GM19324 (cell line): ENCODE data around the gene ADAMTS12.

ENCODE experiments used
- ATAC-seq: cut with Tn5 transposase; IDR thresholded peaks from one replicate; pipeline ENCODE4 v1.9.1; 2021; ENCODE audit warnings: mild to moderate bottlenecking, moderate library complexity; ENCODE audit not compliant: unreplicated experiment, low FRiP score

ADAMTS12 gene

GRCh38 chr5:33621514-33621913 is 270.3 kb downstream of the ADAMTS12 start:
- no peak for ATAC-seq

DNA sequence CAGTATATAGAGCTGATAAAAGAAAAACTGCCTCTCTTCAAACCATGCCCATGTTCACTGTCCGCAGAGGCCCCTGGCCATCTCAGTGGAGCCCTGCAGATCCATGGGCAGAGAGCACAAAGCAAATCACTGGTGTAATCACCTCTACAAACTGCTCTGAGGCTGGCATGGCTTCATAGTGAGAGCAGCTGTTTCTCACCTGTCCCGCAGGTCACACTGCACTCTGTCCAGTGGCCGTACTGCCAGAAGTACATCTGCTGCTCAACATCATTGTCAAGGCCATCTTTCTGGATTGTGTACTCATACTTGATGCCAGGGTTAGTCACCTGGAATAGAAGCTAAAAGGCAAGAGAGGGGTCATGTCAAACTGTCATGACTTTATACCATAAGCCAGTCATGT is 277.8 kb downstream of the ADAMTS12 start:
- no peak for ATAC-seq

DNA sequence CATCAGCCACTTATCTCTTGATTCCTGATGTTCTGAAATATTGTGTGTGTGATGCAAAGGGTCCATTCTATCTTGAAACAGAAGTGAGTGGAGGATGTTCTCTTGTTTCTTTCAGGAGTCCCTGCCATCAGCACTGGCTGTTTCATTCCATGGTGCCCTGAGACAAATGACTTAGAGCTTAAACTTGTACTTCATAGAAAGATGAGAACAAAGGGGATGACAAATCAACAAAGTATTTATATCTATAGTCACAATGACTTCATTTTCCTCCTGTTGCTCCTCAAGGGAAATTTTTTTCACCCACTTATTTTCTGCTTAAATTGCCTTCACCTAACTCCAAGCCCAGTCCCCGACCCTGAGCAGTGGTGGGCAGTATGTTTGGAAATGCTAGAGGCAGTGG is 279.4 kb downstream of the ADAMTS12 start:
- no peak for ATAC-seq

DNA sequence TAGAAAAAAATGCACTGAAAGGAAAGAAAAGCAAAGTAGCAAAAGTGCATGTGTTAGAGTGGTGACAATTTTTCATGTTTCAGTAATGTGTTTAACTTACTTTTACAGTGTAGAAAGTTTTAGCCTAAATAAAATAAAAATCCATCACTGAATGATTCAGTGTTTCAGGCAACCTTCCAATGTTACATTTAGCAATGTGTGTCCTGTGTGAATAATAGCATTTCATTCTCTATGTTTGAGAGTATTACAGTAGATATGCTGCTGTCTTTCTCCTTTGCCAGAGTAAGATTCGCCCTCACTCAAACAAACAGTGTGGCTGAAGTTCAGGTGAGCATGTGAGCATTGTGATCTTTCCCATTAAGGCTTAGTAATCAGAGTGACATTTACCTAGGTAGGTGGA is 279.9 kb downstream of the ADAMTS12 start:
- ATAC-seq, result no peak

GRCh38 chr5:33608344-33609041 is 283.3 kb downstream of the ADAMTS12 start:
- no peak for ATAC-seq

DNA sequence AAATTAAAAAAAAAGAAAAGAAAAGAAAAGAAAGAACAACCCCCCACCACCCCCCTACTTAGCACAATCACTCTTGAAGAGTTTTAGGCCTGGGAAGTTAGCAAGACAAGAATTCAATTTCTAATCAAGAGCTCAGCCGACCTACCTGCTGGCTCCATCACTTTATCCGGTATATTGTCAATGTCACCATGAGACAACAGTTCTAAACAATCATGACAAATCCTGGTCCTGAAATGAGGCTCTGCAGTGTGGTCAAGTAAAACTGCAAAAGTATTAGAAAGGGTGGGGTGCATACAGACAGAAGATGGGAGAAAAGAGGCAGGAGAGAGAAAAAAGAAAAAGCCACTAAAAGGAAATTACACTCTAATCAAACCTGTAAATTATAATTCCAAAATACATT is 287.3 kb downstream of the ADAMTS12 start:
- no peak for ATAC-seq

DNA sequence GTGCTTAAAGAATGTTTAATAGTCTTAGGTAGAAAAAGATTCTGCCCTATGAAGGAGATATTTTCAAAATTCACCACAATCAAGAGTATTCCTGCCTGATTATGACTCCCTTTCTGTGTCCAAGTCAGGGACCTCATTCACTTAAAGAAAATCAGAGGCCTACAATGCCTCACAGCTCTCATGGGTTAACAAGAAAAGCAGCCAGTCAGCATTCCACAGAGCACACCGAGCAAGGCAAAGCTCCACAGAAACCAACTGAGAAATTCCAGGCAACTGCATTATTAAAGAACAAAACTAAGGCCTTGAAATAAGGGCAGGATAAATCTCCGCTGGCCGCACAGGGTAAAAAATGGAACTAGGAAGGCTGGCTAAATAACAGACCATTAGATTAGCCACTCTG is 289.9 kb downstream of the ADAMTS12 start:
- ATAC-seq, result no peak

DNA sequence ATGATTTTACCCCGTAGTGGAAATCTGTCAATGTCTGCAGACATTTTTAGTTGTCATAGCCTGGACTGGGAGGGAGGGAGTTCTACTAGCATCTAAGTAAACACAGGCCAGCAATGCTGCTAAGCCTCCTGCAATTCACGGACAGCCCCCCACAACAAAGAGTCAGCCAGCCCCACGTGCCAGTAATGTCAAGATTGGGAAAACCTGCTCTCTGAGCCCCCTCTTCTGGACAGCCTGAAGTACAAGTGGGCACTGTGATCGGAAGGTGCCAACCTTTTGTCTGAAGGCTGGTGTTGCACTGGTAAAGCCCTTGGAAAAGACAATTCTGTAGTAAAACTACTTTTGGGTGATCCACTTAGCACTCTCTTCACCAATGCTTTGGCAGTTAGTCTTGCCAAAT is 296.5 kb downstream of the ADAMTS12 start:
- ATAC-seq, result no peak

DNA sequence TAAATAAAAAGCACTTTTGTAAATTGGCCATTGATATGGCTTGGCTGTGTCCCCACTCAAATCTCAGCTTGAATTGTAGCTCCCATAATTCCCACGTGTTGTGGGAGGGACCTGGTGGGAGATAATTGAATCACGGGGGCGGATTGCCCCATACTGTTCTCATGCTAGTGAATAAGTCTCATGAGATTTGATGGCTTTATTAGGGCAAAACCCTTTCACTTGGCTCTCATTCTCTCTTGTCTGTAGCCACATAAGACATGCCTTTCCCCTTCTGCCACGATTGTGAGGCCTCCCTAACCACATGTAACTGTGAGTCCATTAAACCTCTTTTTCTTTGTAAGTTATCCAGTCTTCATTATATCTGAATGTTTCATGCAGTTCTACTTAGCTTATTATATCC is 297.8 kb downstream of the ADAMTS12 start:
- no peak for ATAC-seq

GRCh38 chr5:33592245-33592644 is 299.5 kb downstream of the ADAMTS12 start:
- no peak for ATAC-seq

- ATAC-seq, result peak; percentile 74
Observed at GRCh38 chr5:33588654-33589372, 303.0 kb downstream of the ADAMTS12 start.

GRCh38 chr5:33583332-33583731 is 308.5 kb downstream of the ADAMTS12 start:
- no peak for ATAC-seq

DNA sequence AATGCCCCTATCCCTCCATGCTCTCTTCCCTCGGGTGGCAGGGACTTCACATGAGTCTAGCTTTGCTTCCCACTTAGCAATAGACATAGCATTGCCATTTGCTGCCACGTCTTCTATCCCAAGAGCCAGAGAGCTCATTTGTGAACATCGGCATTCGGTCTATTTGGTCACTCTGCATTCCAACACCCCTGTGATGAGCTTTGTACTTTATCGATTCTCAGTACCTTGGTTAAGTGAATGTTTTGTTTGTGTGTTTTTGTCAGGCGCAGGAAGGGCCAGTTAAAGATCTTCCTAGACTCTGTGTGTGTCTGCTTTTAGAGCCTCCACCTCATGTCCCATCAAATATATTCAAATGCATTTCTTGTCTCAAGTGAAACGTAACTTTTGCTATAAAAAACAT is 309.4 kb downstream of the ADAMTS12 start:
- ATAC-seq, result no peak

GRCh38 chr5:33579789-33580188 is 312.0 kb downstream of the ADAMTS12 start:
- no peak for ATAC-seq

DNA sequence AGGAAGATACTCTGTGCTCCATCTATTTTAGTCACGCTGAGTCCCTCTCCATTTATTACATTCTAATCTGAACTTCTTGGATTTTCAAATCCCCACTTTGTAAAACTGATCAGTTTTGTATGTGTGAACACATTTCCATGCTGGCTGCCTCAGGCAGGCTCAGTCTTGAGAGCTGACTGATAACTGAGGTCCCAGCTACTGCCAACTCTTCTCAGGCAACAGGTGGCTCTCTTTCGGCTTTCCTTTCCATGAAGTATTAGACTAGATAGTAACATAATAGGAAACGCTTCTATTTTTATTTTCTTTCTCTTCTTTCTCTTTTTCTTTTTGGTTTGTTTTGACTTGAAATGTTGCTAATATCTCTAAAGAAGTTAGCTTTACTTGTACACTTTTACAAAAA is 312.6 kb downstream of the ADAMTS12 start:
- no peak for ATAC-seq

GRCh38 chr5:33576726-33577590 is 314.8 kb downstream of the ADAMTS12 start:
- ATAC-seq, result no peak

- no peak for ATAC-seq
Observed at GRCh38 chr5:33565324-33565723, 326.5 kb downstream of the ADAMTS12 start.

DNA sequence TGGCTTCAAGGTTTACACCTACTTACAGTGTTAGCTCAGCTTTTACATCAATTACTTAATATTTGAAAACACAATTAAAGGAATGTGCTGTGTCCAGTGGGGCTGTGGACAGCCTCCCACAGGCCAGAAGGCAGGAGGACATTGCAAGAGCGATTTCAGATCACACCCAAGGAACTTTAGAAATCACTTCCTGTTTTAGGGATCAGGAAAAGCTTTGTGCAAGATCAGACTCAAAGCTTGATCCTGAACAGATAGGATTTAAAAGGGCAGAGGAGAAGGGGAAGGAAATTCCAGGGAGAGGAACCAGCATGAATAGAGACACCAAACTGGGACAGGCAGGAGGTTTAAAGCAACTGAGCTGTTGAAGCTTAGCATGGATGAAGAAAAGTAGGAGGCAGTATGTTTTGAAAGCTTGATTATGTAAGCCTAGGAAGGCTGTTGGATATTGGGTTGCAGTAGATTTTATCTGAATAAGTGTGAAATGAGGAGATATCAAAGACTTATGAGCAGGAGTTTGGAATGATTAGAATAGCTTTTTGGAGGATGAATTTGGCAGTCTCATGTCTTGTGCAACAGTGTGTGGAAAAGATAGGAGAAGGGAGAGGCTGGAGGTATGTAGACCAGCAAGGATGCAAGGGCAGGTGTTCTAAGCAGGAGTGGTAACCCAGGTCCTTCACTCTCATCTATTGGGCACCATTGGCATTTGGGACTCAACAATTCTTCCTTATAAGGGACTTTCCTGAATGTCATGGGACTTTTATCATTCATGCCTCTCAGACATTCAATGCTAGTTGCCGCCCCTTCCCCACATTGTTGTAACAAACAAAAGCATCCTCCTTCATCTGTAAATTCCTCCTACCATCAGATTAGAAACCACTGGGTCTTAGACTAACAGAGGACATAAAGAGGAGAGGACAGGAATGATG is 327.5 kb downstream of the ADAMTS12 start:
- no peak for ATAC-seq

- no peak for ATAC-seq
Observed at GRCh38 chr5:33563530-33563929, 328.3 kb downstream of the ADAMTS12 start.

DNA sequence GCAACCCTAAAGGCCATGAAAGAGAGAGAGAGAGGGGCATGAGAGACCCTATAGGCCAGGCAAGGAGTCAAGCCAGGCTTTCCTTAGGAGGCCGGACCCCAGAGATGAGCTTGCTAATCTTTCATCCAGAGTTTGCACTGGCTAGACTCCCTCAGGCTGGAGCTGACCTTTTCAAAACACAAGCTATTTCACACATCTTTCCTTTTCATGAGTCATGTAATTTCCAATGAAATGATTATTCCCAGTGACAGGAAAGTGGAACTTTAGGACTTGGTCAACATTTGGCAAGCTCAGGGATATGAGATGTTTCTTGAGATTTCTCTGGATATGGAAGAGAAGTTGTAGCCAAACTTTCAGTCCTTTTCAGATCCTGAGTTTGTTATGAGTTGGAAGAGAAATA is 333.3 kb downstream of the ADAMTS12 start:
- ATAC-seq, result no peak
